ENCODE results near the gene AKR1C2.
"Not testable (repeated sequence)": the region's sequence is repeated elsewhere in the genome, so short reads cannot be mapped to it uniquely, and the experiment has no call there.

GRCh38 chr10:5021624-5022290, 18.1 kb upstream of the AKR1C2 start:
- not testable (repeated sequence) for TF ChIP-seq POLR2A (IDR thresholded peaks at IDR 0.05; ENCODE audit: low read length); GATA1 (IDR thresholded peaks at IDR 0.05; ENCODE audit: low read depth, low read length)

Measured in erythroblast (primary cell).